ENCODE measurements around the gene TMEM212. TPM values are rescaled to one million over a fixed set of nuclear protein-coding genes. Genes with fewer than 3 reads are reported as not detected.
A peak's percentile ranks its signal among the peaks of the same experiment; 100 is the strongest.

Gene TMEM212
- total RNA-seq, 1 donor from 2014 or later, result not detected

- Histone ChIP-seq H3K4me1 (peaks cover 40% of the 10 kb centered on the region), H3K27me3 (no peaks in the 10 kb centered on the region), H3K9me3 (no peaks in the 10 kb centered on the region), H3K27ac (no peak overlapping the region), H3K4me3 (no peak overlapping the region), H3K36me3 (no peaks in the 10 kb centered on the region)
- DNase-seq (no peak), ATAC-seq (no peak)
- intact Hi-C loops (cut with DNase I), result no loop called here
- TF ChIP-seq CTCF (IDR thresholded peaks at IDR 0.05), result no peak
Observed at GRCh38 chr3:171832989-171833388, 10.2 kb upstream of the TMEM212 start.

- H3K36me3 ChIP-seq, result no peaks in the 10 kb centered on the region
- H3K4me3 ChIP-seq, result no peak overlapping the region
- DNase-seq (no peak), ATAC-seq (peak; percentile 70)
- no peaks in the 10 kb centered on the region for H3K27me3 ChIP-seq
- H3K4me1 ChIP-seq, result peaks cover 45% of the 10 kb centered on the region
- peak; percentile 48 for TF ChIP-seq CTCF (IDR thresholded peaks at IDR 0.05)
- H3K9me3 ChIP-seq, result no peaks in the 10 kb centered on the region
- H3K27ac ChIP-seq, result peak overlapping the region; percentile 47
- intact Hi-C loops (cut with DNase I), result no loop called here
Observed at GRCh38 chr3:171833789-171834460, 9.2 kb upstream of the TMEM212 start.

- DNase-seq (no peak), ATAC-seq (no peak)
- Histone ChIP-seq H3K4me3 (no peak overlapping the region), H3K4me1 (peaks cover 43% of the 10 kb centered on the region), H3K36me3 (no peaks in the 10 kb centered on the region), H3K9me3 (no peaks in the 10 kb centered on the region), H3K27ac (peak overlapping the region; percentile 47), H3K27me3 (no peaks in the 10 kb centered on the region)
- no peak for TF ChIP-seq CTCF (IDR thresholded peaks at IDR 0.05)
- intact Hi-C loops (cut with DNase I), result no loop called here
Observed at GRCh38 chr3:171834461-171834801, 8.7 kb upstream of the TMEM212 start.

- Histone ChIP-seq H3K27ac (no peak overlapping the region), H3K36me3 (no peaks in the 10 kb centered on the region), H3K9me3 (no peaks in the 10 kb centered on the region), H3K4me1 (peaks cover 36% of the 10 kb centered on the region), H3K4me3 (no peak overlapping the region), H3K27me3 (no peaks in the 10 kb centered on the region)
- DNase-seq (no peak), ATAC-seq (peak; percentile 76)
- TF ChIP-seq CTCF (IDR thresholded peaks at IDR 0.05), result no peak
- intact Hi-C loops (cut with DNase I), result no loop called here
Observed at GRCh38 chr3:171835116-171835515, 8.0 kb upstream of the TMEM212 start.

- no peak for TF ChIP-seq CTCF (IDR thresholded peaks at IDR 0.05)
- intact Hi-C loops (cut with DNase I), result no loop called here
- no peak overlapping the region for H3K27ac ChIP-seq
- ATAC-seq, result no peak
- no peak for DNase-seq
- H3K4me3 ChIP-seq, result no peak overlapping the region
- peaks cover 32% of the 10 kb centered on the region for H3K4me1 ChIP-seq
- no peaks in the 10 kb centered on the region for H3K9me3 ChIP-seq
- H3K27me3 ChIP-seq, result no peaks in the 10 kb centered on the region
- no peaks in the 10 kb centered on the region for H3K36me3 ChIP-seq
Observed at GRCh38 chr3:171835613-171836012, 7.5 kb upstream of the TMEM212 start.

- Histone ChIP-seq H3K27ac (no peak overlapping the region), H3K9me3 (no peaks in the 10 kb centered on the region), H3K4me1 (peaks cover 32% of the 10 kb centered on the region), H3K27me3 (no peaks in the 10 kb centered on the region), H3K36me3 (no peaks in the 10 kb centered on the region), H3K4me3 (no peak overlapping the region)
- ATAC-seq, result no peak
- intact Hi-C loops (cut with DNase I), result no loop called here
- DNase-seq, result no peak
- no peak for TF ChIP-seq CTCF (IDR thresholded peaks at IDR 0.05)
Observed at GRCh38 chr3:171836855-171837254, 6.3 kb upstream of the TMEM212 start.
